ENCODE data around the gene ANTKMT. TPM values are rescaled to one million over a fixed set of nuclear protein-coding genes. Genes with fewer than 3 reads are reported as not detected.

The ANTKMT gene
- total and polyA plus RNA-seq, 2 experiments from 2014 or later = 38.8 to 81.8 TPM

- TF ChIP-seq CTCF (IDR thresholded peaks at IDR 0.05; ENCODE audit: poor library complexity) = no peak
- TF ChIP-seq EZH2phosphoT487 (IDR thresholded peaks at IDR 0.05; ENCODE audit: low read depth, severe bottlenecking, unreplicated experiment) = no peak
- no peak for TF ChIP-seq EZH2 (IDR thresholded peaks at IDR 0.05; ENCODE audit: borderline replicate concordance)
- 84% methylated on average over 26 of the region's 29 CpGs for WGBS (ENCODE audit: low lambda C conversion rate, missing lambda C conversion rate)
Measured at GRCh38 chr16:724188-725040, 3.5 kb downstream of the ANTKMT start.

GRCh38 chr16:725041-725376 is 4.1 kb downstream of the ANTKMT start:
- Histone ChIP-seq H3K4me3 (no peak overlapping the region), H3K79me2 (no peaks in the 10 kb centered on the region)

More at GRCh38 chr16:724188-725040, 3.5 kb downstream of the ANTKMT start:
- H3K27me3 ChIP-seq = peaks cover 7% of the 10 kb centered on the region
- no peak overlapping the region for H3K4me2 ChIP-seq
- H3K9me3 ChIP-seq (ENCODE audit: low read depth) = no peaks in the 10 kb centered on the region
- H3K79me2 ChIP-seq = no peaks in the 10 kb centered on the region
- no peak overlapping the region for H3K27ac ChIP-seq
- peaks cover 11% of the 10 kb centered on the region for H4K20me1 ChIP-seq (ENCODE audit: insufficient read depth, poor library complexity, severe bottlenecking)
- no peak overlapping the region for H3K4me3 ChIP-seq
- H3K36me3 ChIP-seq (replicated peaks; ENCODE audit: insufficient read depth, low read depth) = no peaks in the 10 kb centered on the region
- no peaks in the 10 kb centered on the region for H3K9me2 ChIP-seq (replicated peaks; ENCODE audit: insufficient read depth)
- peaks cover 31% of the 10 kb centered on the region for H3K4me1 ChIP-seq (ENCODE audit: insufficient read depth)
- DNase-seq (ENCODE audit: low spot score) = no peak
- H2AFZ ChIP-seq = no peak overlapping the region

DNA sequence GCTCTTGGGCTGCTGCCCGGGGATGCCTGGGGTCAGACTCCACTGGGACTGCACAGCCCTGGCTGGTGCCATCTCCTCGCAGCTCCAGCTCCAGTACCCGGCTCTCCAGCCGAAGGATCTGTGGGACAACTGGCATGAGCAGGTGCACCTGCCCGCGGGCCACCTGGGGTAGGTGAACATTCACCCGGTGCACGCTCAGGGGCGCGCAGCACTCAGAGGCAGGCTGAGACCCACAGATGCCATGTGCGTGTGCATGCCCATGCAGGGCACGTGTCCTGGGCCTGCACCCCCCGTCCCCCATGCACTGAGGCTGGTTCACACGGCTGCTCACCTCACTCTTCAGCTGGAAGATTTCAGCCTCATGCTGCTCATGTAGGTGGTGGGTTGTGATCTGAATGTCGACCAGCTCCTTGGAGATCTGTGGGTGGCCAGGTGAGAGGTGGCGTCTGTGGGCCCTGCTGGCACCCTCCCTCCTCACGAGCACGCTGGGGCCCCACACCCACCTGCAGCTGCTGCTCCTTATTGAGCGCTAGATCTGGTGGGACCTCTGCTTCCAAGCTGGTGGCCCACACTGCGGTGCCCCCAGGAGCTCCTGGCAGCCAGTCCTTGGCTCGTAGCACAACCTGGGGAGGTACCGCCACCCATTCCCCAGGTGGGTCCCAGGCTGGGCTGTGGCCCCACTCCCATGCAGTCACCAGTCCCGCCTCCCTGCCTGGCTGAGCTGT is 4.7 kb downstream of the ANTKMT start:
- H3K9me3 ChIP-seq (ENCODE audit: low read depth) = no peaks in the 10 kb centered on the region
- H4K20me1 ChIP-seq (ENCODE audit: insufficient read depth, poor library complexity, severe bottlenecking) = peaks cover 6% of the 10 kb centered on the region
- H3K9me2 ChIP-seq (replicated peaks; ENCODE audit: insufficient read depth) = no peaks in the 10 kb centered on the region
- no peak overlapping the region for H2AFZ ChIP-seq
- no peak overlapping the region for H3K27ac ChIP-seq
- DNase-seq (ENCODE audit: low spot score) = no peak
- TF ChIP-seq EZH2 (IDR thresholded peaks at IDR 0.05; ENCODE audit: borderline replicate concordance) = no peak
- TF ChIP-seq EZH2phosphoT487 (IDR thresholded peaks at IDR 0.05; ENCODE audit: low read depth, severe bottlenecking, unreplicated experiment) = no peak
- no peak for TF ChIP-seq CTCF (IDR thresholded peaks at IDR 0.05; ENCODE audit: poor library complexity)
- H3K36me3 ChIP-seq (replicated peaks; ENCODE audit: insufficient read depth, low read depth) = no peaks in the 10 kb centered on the region
- H3K79me2 ChIP-seq = no peaks in the 10 kb centered on the region
- no peak overlapping the region for H3K4me2 ChIP-seq
- WGBS (ENCODE audit: low lambda C conversion rate, missing lambda C conversion rate) = 92% methylated on average over 23 of the region's 23 CpGs
- no peak overlapping the region for H3K4me3 ChIP-seq
- peaks cover 23% of the 10 kb centered on the region for H3K4me1 ChIP-seq (ENCODE audit: insufficient read depth)
- peaks cover 7% of the 10 kb centered on the region for H3K27me3 ChIP-seq

More at GRCh38 chr16:725041-725376, 4.1 kb downstream of the ANTKMT start:
- Histone ChIP-seq H3K36me3 (replicated peaks; ENCODE audit: insufficient read depth, low read depth) (no peaks in the 10 kb centered on the region), H3K4me1 (ENCODE audit: insufficient read depth) (peaks cover 27% of the 10 kb centered on the region), H4K20me1 (ENCODE audit: insufficient read depth, poor library complexity, severe bottlenecking) (peaks cover 8% of the 10 kb centered on the region), H3K27ac (no peak overlapping the region), H3K27me3 (peaks cover 7% of the 10 kb centered on the region), H2AFZ (no peak overlapping the region), H3K9me3 (ENCODE audit: low read depth) (no peaks in the 10 kb centered on the region), H3K4me2 (no peak overlapping the region), H3K9me2 (replicated peaks; ENCODE audit: insufficient read depth) (no peaks in the 10 kb centered on the region)
- DNase-seq (ENCODE audit: low spot score) = no peak
- 96% methylated on average over 7 of the region's 7 CpGs for WGBS (ENCODE audit: low lambda C conversion rate, missing lambda C conversion rate)
- TF ChIP-seq EZH2 (IDR thresholded peaks at IDR 0.05; ENCODE audit: borderline replicate concordance) = no peak
- TF ChIP-seq CTCF (IDR thresholded peaks at IDR 0.05; ENCODE audit: poor library complexity) = no peak
- TF ChIP-seq EZH2phosphoT487 (IDR thresholded peaks at IDR 0.05; ENCODE audit: low read depth, severe bottlenecking, unreplicated experiment) = no peak
